Activated B cell treated with CpG ODN at 0.5 μM for 24 hours (primary cell): ENCODE data around the gene DNAJC4. TPM values are rescaled to one million over a fixed set of nuclear protein-coding genes. Genes with fewer than 3 reads are reported as not detected.

Source experiments
- ATAC-seq: fragments of 200-7000 bp; cut with Tn5 transposase; one replicate; pipeline ENCODE4 v1.10.0; 2021; ENCODE audit warnings: low read depth, mild to moderate bottlenecking, moderate library complexity
- CTCF ChIA-PET: fragments of 350-600 bp; sonication (Branson Sonifier 250); formaldehyde crosslinking; loops from one replicate; lab custom pipeline; 2021; ENCODE audit warnings: antibody characterized with exemption; lab: Charles Lee
- POLR2A ChIA-PET: fragments of 350-600 bp; sonication (Branson Sonifier 250); formaldehyde crosslinking; loops from one replicate; lab custom pipeline; 2021; ENCODE audit warnings: antibody characterized with exemption; lab: Charles Lee
- DNase-seq: peaks from one replicate; pipeline ENCODE4 v3.0.0; 2022
- H3K27ac Mint-ChIP-seq: one replicate; pipeline ENCODE4 v1.8.0; 2020; ENCODE audit warnings: mixed read lengths
- H3K27me3 Mint-ChIP-seq: one replicate; pipeline ENCODE4 v1.8.0; 2021; ENCODE audit warnings: mixed read lengths
- H3K36me3 Mint-ChIP-seq: one replicate; pipeline ENCODE4 v1.8.0; 2021; ENCODE audit warnings: low read depth, mixed read lengths
- H3K4me1 Mint-ChIP-seq: one replicate; pipeline ENCODE4 v1.8.0; 2021; ENCODE audit warnings: mixed read lengths
- H3K4me3 Mint-ChIP-seq: one replicate; pipeline ENCODE4 v1.8.0; 2020; ENCODE audit warnings: mild to moderate bottlenecking, mixed read lengths
- H3K9me3 Mint-ChIP-seq: one replicate; pipeline ENCODE4 v1.8.0; 2020; ENCODE audit warnings: mixed read lengths
- intact Hi-C: fragments of 100-400 bp; cut with micrococcal nuclease; formaldehyde crosslinking; loops from one replicate; pipeline ENCODE4 v1.15.1; 2024
- total RNA-seq: library from RNA; stranded (reverse); gene quantifications from 2 replicates; pipeline ENCODE4 v1.2.3, GENCODE V29; 2022
- TF ChIP-seq, protein P1 (sequence below): fragments of 200-600 bp; IDR thresholded peaks from one replicate; pipeline ENCODE4 v1.8.0; 2022; ENCODE audit warnings: antibody characterized with exemption, mild to moderate bottlenecking

The DNAJC4 gene
- total RNA-seq, 1 donor from 2014 or later = 53.3 TPM

GRCh38 chr11:64185175-64185692 is 45.1 kb upstream of the DNAJC4 start:
- H3K36me3 Mint-ChIP-seq = peaks cover 13% of the 10 kb centered on the region
- peak overlapping the region; percentile 97 for H3K27ac Mint-ChIP-seq
- TF ChIP-seq, protein P1, sequence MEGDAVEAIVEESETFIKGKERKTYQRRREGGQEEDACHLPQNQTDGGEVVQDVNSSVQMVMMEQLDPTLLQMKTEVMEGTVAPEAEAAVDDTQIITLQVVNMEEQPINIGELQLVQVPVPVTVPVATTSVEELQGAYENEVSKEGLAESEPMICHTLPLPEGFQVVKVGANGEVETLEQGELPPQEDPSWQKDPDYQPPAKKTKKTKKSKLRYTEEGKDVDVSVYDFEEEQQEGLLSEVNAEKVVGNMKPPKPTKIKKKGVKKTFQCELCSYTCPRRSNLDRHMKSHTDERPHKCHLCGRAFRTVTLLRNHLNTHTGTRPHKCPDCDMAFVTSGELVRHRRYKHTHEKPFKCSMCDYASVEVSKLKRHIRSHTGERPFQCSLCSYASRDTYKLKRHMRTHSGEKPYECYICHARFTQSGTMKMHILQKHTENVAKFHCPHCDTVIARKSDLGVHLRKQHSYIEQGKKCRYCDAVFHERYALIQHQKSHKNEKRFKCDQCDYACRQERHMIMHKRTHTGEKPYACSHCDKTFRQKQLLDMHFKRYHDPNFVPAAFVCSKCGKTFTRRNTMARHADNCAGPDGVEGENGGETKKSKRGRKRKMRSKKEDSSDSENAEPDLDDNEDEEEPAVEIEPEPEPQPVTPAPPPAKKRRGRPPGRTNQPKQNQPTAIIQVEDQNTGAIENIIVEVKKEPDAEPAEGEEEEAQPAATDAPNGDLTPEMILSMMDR = no peak
- ATAC-seq (no peak), DNase-seq (no peak)
- no peaks in the 10 kb centered on the region for H3K9me3 Mint-ChIP-seq
- CTCF ChIA-PET = interaction anchor here (0.7 to 1.5 kb wide), 6 partner anchors 19 to 116 kb away, joined by 3 to 10 read pairs (median 4); partner anchors contain the start of genes FERMT3, FKBP2 and PLCB3
- H3K27me3 Mint-ChIP-seq = no peaks in the 10 kb centered on the region
- no peak overlapping the region for H3K4me3 Mint-ChIP-seq
- intact Hi-C loops = loop anchor here (1.0 to 2.0 kb wide), 5 partner anchors 18 to 346 kb away; partner anchors contain the start of genes DNAJC4, ESRRA, MACROD1 and MARK2
- POLR2A ChIA-PET = interaction anchor here (0.5 to 6.1 kb wide), 31 partner anchors 13 to 1373 kb away, joined by 3 to 92 read pairs (median 6); partner anchors contain the start of genes BAD, CCDC88B, DNAJC4 and ESRRA
- H3K4me1 Mint-ChIP-seq = peaks cover 27% of the 10 kb centered on the region

DNA sequence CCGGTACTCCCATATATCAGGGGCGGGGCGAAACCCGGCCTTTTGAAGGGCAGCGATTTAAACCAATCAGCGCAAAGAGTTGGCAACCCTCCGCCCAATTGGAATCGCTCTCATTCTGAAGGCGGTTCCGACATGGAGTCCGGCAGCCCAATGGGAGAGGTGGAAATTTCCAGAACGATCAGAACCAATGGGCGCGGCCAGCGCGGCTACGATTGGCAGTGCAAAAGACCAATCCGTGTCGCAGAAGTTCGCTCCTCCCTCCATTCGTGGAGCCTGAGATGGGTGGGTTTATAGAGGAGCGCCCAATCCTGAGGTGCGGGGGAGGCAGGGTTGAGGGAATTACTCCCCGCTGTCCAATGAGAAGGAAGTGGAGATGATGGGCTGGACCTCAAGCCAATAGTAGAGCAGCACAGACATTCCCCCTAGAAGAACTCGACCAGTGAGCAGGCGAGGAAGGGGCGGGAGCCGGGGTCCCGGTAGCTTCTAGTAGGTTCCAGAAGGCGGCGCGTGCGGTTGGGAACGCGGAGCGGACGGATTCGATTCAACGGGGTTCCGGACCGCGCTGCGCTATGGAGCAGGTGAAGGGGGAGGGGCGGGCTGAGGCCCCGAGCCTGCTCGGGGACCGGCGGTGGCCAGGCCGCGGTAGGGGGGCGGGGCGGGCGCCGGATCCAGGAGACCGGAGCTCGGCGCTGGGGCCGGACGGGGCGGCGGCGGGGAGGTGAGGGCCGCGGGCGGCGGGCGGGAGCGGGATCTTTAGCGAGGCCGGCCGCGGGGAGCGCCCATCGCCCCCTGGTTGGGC is 44.5 kb upstream of the DNAJC4 start, which contains the start of gene STIP1:
Gene STIP1, plus strand, starts transcription at position 479 of the 799 bp plus-strand sequence. Its CDS starts 91 bp downstream, at position 570.
- no peaks in the 10 kb centered on the region for H3K27me3 Mint-ChIP-seq
- intact Hi-C loops = loop anchor here (1.0 to 2.0 kb wide), 10 partner anchors 19 to 347 kb away; partner anchors contain the start of genes DNAJC4, ESRRA, FERMT3 and FKBP2
- H3K9me3 Mint-ChIP-seq = no peaks in the 10 kb centered on the region
- peaks cover 27% of the 10 kb centered on the region for H3K4me1 Mint-ChIP-seq
- TF ChIP-seq, protein P1 = no peak
- ATAC-seq (peak; percentile 87), DNase-seq (peak; percentile 93)
- CTCF ChIA-PET = interaction anchor here (0.7 to 1.5 kb wide), 5 partner anchors 18 to 132 kb away, joined by 3 to 10 read pairs (median 4); partner anchors contain the start of genes FERMT3, FKBP2 and PRDX5
- peak within 1 kb of the TSS; percentile 97 for H3K27ac Mint-ChIP-seq
- peaks cover 19% of the 10 kb centered on the region for H3K36me3 Mint-ChIP-seq
- POLR2A ChIA-PET = interaction anchor here (0.5 to 6.1 kb wide), 28 partner anchors 12 to 1373 kb away, joined by 3 to 92 read pairs (median 7); partner anchors contain the start of genes BAD, CCDC88B, ESRRA and FERMT3
- no peak within 1 kb of the TSS for H3K4me3 Mint-ChIP-seq

DNA sequence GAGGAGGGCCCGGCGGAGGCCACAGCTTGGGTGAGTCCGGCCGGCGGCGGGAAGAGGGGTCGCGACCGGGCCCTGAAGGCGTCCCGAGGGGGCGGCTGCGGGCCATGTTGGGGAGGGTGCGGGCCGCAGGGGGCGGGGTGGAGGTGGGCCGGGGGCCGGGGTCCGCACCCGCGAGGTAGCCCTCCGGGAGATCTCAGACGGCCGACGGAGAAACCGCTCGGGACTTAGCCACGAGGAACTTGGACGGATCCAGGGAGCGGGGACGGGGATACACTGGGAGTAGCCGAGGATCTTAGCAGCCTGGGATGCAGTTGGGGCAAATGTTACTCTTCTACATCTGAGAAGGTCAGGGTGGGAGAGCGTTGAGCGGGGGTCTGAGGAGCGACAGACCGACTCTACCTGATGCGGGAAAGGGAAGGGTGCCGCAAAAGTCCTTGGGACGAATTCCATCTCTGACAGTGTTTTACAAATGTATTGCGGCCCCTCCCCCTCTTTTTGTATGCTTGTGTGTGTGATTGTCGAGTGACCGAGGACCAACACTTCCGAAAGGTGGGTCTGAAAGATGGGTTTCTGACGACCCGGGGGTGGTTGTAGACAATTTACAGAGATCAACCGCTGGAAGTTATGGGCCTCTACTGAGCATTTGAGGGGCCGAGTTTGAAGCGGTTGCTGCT is 43.7 kb upstream of the DNAJC4 start:
- no peak for ATAC-seq
- CTCF ChIA-PET = interaction anchor here (0.9 to 1.5 kb wide), 4 partner anchors 18 to 131 kb away, joined by 3 to 10 read pairs (median 5); partner anchors contain the start of genes FERMT3, FKBP2 and PRDX5
- POLR2A ChIA-PET = interaction anchor here (0.7 to 6.1 kb wide), 19 partner anchors 11 to 1345 kb away, joined by 3 to 92 read pairs (median 11); partner anchors contain the start of genes BAD, CCDC88B, ESRRA and FERMT3

GRCh38 chr11:64192434-64192833 is 37.9 kb upstream of the DNAJC4 start:
- DNase-seq (no peak), ATAC-seq (no peak)
- H3K4me1 Mint-ChIP-seq = peaks cover 16% of the 10 kb centered on the region
- no peak overlapping the region for H3K4me3 Mint-ChIP-seq
- ChIA-PET POLR2A (no interaction called here), CTCF (no interaction called here)
- no peaks in the 10 kb centered on the region for H3K27me3 Mint-ChIP-seq
- TF ChIP-seq, protein P1 = no peak
- intact Hi-C loops = no loop called here
- H3K27ac Mint-ChIP-seq = no peak overlapping the region
- no peaks in the 10 kb centered on the region for H3K9me3 Mint-ChIP-seq
- peaks cover 66% of the 10 kb centered on the region for H3K36me3 Mint-ChIP-seq

More for the DNA sequence above, 43.7 kb upstream of the DNAJC4 start:
- TF ChIP-seq, protein P1 = no peak
- Mint-ChIP-seq H3K27ac (no peak overlapping the region), H3K4me1 (peaks cover 23% of the 10 kb centered on the region), H3K9me3 (no peaks in the 10 kb centered on the region), H3K27me3 (no peaks in the 10 kb centered on the region), H3K4me3 (no peak overlapping the region), H3K36me3 (peaks cover 19% of the 10 kb centered on the region)
- intact Hi-C loops = loop anchor here (1.0 to 2.0 kb wide), 5 partner anchors 20 to 248 kb away; partner anchors contain the start of genes FERMT3, FKBP2, NUDT22 and TRPT1
- no peak for DNase-seq
